A204.1 (cell line): ENCODE results near the gene MUC5B.
"Not testable (repeated sequence)": the region's sequence is repeated elsewhere in the genome, so short reads cannot be mapped to it uniquely, and the experiment has no call there.

ENCODE experiments used
- FAIRE-seq: peaks from 2 replicates; lab custom pipeline; 2012; peaks lifted over from hg19 to GRCh38; lab: Jason Lieb, UNC

Gene MUC5B

DNA sequence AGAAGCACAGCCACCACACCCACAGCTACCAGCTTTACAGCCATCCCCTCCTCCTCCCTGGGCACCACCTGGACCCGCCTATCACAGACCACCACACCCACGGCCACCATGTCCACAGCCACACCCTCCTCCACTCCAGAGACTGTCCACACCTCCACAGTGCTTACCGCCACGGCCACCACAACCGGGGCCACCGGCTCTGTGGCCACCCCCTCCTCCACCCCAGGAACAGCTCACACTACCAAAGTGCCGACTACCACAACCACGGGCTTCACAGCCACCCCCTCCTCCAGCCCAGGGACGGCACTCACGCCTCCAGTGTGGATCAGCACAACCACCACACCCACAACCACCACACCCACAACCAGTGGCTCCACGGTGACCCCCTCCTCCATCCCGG lies 27.5 kb downstream of the MUC5B start:
- not testable (repeated sequence) for FAIRE-seq

DNA sequence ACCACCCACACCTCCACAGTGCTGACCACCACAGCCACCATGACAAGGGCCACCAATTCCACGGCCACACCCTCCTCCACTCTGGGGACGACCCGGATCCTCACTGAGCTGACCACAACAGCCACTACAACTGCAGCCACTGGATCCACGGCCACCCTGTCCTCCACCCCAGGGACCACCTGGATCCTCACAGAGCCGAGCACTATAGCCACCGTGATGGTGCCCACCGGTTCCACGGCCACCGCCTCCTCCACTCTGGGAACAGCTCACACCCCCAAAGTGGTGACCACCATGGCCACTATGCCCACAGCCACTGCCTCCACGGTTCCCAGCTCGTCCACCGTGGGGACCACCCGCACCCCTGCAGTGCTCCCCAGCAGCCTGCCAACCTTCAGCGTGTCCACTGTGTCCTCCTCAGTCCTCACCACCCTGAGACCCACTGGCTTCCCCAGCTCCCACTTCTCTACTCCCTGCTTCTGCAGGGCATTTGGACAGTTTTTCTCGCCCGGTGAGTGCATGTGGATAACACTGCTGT lies 28.4 kb downstream of the MUC5B start:
- no peak for FAIRE-seq

DNA sequence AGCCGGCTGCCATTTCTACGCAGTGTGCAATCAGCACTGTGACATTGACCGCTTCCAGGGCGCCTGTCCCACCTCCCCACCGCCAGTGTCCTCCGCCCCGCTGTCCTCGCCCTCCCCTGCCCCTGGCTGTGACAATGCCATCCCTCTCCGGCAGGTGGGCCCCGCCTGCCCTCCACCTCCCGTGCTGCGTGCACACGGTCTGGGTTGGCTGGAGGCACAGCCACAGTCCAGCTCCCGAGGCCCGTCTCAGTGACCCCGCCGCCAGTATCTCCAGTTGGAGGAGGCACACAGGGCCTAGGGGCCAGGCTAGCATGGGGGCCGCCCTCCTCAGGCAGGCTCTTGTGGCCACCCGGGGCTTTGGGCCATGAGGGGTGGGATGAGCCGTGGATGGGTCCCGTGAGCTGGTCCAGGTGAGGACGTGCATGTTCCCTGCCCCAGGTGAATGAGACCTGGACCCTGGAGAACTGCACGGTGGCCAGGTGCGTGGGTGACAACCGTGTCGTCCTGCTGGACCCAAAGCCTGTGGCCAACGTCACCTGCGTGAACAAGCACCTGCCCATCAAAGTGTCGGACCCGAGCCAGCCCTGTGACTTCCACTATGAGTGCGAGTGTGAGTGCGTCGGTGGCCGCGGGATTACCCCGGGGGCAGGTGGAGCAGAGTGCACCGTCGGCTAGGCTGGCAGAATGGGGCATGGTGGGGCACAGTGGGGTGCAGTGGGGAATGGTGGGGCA lies 29.7 kb downstream of the MUC5B start:
- no peak for FAIRE-seq

DNA sequence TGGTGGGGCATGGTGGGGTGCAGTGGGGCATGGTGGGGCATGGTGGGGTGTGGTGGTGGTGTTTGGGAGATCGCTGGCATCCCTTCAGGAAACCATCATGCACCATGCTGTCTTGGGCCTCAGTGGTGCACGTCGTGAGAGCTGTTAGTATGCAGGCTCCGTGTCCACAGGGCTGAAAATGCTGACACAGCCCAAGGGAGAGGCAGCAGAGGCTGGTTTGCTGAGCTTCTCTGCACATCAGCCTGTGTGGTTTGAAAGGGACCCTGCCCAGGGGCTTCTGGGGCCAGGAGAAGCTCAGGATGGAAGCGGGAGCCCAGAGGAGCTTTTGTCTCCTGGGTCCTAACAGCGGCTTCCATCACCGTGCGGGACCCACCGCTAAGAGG lies 30.2 kb downstream of the MUC5B start:
- no peak for FAIRE-seq

DNA sequence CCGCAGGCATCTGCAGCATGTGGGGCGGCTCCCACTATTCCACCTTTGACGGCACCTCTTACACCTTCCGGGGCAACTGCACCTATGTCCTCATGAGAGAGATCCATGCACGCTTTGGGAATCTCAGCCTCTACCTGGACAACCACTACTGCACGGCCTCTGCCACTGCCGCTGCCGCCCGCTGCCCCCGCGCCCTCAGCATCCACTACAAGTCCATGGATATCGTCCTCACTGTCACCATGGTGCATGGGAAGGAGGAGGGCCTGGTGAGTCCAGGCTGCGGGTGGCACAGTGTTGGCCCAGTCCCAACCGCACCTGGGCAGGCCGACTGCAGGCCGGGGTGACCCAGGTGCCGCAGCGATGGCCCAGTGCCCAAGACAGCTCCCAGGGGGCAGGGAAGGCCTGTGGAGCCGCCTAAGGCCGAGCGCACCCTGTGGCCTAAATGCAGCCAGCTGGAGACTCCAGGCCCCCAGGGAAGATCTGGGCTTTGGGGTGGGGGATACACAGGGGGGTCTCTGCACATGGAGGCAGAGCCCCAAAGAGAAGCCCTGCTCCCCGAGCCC lies 31.3 kb downstream of the MUC5B start:
- FAIRE-seq = no peak

DNA sequence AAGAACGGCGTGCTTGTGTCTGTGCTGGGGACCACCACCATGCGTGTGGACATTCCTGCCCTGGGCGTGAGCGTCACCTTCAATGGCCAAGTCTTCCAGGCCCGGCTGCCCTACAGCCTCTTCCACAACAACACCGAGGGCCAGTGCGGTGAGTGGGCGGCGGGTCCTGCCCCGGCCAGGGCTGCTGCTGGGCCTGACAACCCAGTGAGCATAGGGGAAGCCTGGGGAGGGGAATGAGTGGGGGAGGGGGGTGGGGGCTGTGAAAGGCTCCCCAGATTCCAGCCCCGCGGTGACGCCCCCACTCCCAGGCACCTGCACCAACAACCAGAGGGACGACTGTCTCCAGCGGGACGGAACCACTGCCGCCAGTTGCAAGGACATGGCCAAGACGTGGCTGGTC lies 31.9 kb downstream of the MUC5B start:
- FAIRE-seq = no peak

DNA sequence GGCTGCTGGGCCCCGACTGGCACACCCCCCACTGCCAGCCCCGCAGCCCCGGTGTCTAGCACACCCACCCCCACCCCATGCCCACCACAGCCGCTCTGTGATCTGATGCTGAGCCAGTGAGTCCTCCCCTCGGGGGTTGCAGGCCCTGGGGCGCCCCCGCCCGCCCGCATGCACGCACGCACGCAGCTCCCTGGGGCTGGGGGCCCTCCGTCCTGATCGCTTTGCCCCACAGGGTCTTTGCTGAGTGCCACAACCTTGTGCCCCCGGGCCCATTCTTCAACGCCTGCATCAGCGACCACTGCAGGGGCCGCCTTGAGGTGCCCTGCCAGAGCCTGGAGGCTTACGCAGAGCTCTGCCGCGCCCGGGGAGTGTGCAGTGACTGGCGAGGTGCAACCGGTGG lies 32.3 kb downstream of the MUC5B start:
- FAIRE-seq = no peak

DNA sequence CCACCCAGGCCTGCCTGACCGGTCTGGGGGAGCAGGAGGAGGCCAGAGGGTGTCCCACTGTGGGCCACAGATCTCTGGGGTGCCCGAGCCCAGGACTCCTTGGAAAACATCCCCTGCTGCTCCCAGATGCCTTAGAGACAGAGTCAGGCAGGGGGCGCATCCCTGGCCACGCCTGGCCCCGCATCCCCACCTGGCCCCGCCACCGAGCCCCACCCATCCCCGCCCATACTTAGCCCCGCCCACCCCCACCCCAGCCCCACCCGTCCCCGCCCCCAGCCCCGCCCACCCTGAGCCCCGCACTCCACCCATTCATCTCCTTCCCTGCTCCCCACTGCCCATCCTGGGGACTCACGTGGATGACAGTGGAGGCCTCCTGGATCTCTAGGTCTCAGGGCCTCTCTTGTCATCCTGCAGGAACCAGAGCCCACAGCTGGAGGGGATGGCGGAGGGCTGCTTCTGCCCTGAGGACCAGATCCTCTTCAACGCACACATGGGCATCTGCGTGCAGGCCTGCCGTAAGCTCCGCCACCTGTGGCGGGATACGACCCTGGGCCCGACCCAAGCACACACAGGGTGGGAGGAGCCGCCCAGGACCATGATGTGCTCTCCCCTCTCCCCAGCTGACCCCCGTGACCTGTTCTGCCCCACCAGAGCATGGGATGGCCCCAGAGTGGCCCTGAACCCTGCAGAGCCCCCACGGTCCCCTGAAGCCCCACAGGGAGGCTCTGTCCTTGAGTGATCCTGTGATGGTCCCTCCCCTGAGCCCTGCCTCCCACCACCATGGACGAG lies 33.6 kb downstream of the MUC5B start:
- no peak for FAIRE-seq

DNA sequence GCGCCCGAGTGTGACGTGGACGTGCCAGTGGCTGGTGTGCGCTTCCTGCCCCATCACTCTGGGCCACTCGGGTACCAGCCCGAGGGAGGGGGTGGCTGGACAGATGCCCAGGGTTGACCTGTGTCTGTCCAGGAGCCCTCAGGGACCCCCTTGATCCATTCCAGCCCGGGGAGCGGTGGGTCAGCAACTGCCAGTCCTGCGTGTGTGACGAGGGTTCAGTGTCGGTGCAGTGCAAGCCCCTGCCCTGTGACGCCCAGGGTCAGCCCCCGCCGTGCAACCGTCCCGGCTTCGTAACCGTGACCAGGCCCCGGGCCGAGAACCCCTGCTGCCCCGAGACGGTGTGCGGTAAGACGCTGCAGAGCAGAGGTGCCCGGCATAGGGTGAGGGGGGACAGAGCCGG lies 34.5 kb downstream of the MUC5B start:
- no peak for FAIRE-seq

DNA sequence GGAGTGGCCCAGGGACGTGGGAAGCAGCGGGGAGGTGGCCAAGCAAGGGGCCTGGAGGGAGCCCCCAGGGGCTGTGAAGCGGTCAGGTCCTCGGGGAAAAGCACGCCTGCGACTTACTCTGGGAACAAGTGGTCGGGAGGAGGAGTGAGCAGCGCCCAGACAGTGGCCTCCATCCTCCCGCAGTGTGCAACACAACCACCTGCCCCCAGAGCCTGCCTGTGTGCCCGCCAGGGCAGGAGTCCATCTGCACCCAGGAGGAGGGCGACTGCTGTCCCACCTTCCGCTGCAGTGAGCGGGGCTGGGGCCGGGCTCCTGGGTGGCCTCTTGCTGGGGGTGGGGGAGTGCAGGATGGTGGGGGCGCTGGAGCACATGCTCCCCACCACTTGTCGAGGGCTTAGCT lies 35.0 kb downstream of the MUC5B start:
- no peak for FAIRE-seq

DNA sequence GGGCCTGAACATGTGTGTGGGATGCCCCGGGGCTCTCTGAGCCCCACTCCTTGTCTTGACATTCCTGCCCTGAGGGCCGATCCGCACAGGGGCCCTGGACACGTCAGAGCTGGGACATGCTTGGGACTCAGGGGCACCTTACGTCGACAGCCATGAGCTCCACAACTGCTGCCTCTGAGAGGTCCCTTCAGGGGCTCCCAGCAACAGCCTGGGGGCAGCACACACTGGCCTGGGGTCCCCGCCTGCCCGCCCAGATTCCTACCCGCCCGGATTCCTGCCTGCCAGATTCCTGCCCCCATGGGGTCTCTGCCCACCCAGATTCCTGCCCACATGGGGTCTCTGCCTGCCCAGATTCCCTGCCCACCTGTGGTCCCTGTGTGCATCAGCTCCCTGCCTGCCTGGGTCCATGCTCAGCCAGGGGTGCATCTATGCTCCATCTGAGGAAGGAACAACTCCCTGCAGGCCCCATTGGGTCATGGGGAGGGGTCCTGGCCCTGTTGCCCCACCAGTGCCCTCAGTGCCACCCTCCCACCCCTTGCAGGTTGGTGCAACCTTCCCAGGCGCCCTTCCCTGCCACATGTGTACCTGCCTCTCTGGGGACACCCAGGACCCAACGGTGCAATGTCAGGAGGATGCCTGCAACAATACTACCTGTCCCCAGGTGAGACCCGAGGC lies 35.7 kb downstream of the MUC5B start:
- FAIRE-seq = no peak

DNA sequence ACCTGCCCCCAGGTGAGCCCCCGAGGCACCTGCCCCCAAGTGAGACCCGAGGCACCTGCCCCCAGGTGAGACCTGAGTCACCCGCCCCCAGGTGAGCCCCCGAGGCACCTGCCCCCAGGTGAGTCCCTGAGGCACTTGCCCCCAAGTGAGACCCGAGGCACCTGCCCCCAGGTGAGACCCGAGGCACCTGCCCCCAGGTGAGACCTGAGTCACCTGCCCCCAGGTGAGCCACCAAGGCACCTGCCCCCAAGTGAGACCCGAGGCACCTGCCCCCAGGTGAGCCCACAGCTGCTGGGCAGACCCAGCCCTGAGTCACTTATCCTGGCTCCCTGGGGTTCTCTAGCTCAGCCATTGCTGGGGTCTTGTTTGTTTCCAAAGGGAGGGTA lies 36.2 kb downstream of the MUC5B start:
- FAIRE-seq = no peak

DNA sequence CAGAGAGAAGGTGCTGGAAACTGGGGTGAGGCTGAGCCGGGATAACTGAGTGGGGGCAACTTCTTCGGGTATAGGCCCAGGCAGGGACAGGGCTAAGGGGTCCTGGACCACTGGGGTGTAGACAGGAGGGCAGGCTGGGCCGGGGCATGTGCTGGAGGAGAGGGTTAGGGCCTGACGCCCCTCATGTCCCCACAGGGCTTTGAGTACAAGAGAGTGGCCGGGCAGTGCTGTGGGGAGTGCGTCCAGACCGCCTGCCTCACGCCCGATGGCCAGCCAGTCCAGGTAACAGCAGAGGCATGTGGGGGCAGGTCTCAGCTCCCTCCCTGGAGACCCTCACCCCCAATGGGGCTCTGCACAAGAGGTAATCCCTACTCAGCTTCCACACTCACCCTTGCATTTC lies 36.7 kb downstream of the MUC5B start:
- no peak for FAIRE-seq

DNA sequence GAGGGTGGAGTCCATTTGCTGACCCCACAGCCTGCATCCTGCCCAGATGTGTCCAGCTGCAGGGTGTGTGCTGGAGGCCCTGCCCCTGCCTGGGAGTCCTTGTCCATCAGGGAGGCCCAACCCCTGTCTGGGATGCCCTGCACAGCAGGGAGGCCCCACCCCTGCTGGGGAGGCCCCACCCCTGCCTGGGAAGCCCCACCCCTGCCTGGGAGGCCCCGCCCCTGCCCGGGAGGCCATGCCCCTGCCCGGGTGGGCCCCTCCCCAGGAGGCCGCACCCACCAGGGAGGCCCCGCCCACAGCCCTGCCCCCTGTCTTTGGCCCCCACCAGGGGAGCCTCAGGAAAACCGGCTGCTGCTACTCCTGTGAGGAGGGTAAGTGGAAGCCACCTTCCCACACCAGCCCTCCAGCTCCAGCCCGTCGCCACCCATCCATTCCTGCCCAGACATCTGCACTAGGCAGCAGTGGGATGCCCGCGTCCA lies 37.2 kb downstream of the MUC5B start:
- FAIRE-seq = no peak

DNA sequence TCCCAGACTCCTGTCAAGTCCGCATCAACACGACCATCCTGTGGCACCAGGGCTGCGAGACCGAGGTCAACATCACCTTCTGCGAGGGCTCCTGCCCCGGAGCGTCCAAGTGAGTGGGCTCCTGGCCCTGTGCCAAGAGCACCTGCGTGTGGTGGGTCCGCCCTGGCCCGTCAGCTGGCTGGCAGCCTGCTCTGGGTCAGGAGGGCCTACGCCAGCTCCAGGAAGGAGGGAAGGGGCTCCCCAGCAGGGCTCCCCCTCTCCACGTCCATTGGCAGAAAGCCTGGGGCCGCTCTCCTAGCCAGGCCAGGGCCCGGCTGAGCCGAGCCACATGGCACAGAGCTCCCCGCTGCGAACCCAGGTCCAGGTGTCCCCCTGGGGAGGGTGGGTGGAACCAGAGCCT lies 37.8 kb downstream of the MUC5B start:
- FAIRE-seq = no peak

DNA sequence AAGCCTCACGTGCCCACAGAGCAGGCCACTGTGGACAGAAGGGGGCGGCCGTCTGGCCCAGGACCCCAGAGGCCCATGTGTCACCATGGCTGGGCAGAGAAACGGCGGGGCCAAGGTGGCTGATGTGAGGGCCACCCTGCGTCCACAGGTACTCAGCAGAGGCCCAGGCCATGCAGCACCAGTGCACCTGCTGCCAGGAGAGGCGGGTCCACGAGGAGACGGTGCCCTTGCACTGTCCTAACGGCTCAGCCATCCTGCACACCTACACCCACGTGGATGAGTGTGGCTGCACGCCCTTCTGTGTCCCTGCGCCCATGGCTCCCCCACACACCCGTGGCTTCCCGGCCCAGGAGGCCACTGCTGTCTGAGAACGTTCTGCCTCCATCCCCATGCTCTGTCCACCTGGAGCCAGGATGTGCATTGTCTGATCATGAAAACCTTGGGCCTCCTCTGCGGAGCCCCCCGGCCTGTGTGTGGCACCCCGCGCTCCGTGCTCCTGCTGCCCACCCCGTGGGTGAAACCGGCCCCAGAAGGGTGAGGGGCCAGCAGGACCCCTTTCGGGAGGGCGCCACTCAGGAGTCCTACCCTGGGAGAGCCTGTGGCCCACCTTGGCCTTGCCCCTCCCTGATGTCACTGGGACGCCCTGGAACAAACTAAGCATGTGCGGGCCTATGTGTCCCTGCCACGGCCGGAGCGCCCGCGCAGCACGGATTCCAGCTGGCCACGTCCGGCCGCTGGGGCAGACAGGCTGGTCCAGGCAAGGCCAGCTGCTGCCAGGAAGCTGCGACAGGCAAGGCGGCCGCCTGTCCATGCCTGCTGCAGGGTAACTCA lies 38.6 kb downstream of the MUC5B start:
- no peak for FAIRE-seq

DNA sequence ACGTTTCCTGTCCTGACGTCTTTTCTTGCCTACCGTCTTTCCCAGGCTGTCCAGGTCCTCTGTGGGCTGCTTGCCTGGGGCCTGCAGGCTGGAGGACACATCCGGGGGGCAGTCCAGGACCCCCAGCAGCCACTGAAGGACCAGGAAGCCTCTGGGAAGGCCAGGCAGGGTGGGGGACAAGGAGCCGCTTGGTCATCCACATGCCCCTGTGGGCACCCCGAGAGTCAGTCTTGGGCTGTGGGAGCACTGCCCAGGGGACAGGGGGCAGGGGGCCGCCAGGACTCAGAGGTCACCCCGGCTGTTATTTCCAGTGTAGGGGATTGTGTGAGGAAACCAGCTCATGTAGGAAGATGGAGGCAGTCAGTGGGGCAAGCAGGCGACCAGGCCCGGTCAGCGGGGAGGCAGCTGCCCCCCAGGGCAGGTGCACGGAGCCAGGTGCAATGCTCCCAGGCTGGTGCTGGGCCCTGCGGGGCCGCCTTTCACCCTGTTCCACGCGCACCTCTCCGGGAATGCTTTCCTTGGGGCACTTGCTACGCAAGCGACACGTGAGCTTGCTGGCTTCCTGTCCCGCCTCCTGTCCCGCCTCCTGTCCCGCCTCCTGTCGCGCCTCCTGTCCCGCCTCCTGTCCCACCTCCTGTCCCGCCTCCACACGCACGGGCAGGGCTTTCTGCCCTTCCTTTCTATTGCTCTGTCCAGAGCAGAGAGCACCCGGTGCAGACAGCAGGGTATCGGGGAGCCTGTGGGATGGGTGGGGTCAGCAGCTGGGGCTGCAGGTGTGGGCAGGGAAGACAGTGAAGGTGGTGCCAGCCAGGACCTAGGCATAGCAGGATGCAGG lies 39.5 kb downstream of the MUC5B start:
- FAIRE-seq = peak; percentile 57

DNA sequence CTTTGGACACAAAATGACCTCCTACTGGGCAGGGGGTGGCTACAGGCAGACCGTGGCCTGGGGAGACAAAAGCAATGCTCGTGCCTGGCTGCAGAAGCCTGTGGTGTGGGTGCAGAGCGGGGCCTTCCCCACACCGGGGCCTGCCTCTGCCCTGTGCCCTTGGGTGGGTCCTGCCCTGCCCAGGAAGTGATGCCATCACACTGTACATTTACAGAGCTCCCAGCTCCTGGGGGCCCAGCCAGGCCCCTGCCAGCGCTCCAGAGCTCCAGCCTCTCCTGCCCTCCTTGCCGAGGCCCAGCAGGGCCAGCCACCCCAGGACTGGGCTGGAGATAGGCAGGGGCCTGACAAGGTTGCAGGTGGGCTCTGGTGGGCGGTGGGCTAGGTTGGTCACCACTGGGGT lies 40.1 kb downstream of the MUC5B start:
- no peak for FAIRE-seq

DNA sequence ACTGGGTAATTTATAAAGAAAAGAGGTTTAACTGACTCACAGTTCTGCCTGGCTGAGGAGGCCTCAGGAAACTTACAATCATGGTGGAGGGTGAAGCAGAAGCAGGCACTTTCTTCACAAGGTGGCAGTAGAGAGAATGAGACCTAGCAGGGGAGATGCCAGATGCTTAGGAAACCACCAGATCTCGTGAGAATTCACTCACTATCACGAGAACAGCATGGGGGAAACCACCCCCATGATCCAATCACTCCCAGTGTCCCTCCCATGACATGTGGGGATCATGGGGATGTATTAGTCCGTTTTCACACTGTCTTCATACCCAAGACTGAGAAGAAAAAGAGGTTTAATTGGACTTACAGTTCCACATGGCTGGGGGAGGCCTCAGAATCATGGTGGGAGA lies 41.6 kb downstream of the MUC5B start:
- FAIRE-seq = not testable (repeated sequence)

DNA sequence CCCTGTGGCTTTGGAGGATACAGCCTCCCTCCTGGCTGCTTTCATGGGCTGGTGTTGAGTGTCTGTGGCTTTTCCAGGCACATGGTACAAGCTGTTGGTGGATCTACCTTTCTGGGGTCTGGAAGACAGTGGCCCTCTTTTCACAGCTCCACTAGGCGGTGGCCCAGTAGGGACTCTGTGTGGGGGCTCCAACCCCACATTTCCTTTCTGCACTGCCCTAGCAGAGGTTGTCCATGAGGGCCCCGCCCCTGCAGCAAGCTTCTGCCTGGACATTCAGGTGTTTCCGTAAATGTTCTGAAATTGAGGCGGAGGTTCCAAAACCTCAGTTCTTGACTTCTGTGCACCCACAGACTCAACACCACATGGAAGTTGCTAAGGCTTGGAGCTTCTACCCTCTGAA lies 42.6 kb downstream of the MUC5B start:
- FAIRE-seq = not testable (repeated sequence)

DNA sequence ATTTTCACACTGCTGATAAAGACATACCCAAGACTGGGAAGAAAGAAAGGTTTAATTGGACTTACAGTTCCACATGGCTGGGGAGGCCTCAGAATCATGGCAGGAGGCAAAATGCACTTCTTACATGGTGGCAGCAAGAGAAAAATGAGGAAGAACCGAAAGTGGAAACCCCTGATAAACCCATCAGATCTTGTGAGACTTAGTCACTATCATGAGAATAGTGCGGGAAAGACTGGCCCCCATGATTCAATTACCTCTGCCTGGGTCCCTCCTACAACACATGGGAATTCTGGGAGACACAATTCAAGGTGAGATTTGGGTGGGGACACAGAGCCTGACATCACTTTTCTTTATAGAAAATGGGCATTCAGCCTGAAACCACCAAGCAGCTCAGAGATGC lies 44.1 kb downstream of the MUC5B start:
- FAIRE-seq = not testable (repeated sequence)
